ENCODE results near the gene FAM78A.

FAM78A gene

DNA sequence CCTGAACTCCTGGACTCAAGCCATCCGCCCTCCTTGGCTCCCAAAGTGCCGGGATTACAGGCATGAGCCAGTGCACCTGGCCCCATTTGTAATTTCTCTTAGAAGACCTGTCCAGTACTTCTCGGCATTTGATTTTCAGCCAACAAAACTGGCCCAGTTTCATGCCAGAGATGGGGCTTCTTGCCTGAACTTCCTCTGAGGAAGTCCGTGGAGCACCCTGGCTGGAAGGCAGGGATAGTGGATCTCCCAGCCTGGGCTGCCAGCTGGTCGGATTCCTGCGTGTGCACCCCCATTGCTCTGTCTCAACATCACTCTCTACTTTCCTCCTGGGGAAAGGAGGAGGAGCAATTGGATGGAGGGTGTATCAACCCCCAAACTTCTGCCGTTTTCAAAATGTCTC is 39.0 kb downstream of the FAM78A start:
- TF ChIP-seq FOXP2 (optimal IDR thresholded peaks at IDR 0.05; ENCODE audit: borderline replicate concordance, extremely low read depth, extremely low read length, insufficient read depth) (no peak), TAF1 (IDR thresholded peaks at IDR 0.05; ENCODE audit: borderline replicate concordance, insufficient read depth, low read length) (no peak), SIN3A (IDR thresholded peaks at IDR 0.05; ENCODE audit: borderline replicate concordance, insufficient read depth, low read length) (no peak), POLR2AphosphoS5 (IDR thresholded peaks at IDR 0.05; ENCODE audit: low read depth, low read length) (no peak)
- TF ChIP-seq, protein P1, sequence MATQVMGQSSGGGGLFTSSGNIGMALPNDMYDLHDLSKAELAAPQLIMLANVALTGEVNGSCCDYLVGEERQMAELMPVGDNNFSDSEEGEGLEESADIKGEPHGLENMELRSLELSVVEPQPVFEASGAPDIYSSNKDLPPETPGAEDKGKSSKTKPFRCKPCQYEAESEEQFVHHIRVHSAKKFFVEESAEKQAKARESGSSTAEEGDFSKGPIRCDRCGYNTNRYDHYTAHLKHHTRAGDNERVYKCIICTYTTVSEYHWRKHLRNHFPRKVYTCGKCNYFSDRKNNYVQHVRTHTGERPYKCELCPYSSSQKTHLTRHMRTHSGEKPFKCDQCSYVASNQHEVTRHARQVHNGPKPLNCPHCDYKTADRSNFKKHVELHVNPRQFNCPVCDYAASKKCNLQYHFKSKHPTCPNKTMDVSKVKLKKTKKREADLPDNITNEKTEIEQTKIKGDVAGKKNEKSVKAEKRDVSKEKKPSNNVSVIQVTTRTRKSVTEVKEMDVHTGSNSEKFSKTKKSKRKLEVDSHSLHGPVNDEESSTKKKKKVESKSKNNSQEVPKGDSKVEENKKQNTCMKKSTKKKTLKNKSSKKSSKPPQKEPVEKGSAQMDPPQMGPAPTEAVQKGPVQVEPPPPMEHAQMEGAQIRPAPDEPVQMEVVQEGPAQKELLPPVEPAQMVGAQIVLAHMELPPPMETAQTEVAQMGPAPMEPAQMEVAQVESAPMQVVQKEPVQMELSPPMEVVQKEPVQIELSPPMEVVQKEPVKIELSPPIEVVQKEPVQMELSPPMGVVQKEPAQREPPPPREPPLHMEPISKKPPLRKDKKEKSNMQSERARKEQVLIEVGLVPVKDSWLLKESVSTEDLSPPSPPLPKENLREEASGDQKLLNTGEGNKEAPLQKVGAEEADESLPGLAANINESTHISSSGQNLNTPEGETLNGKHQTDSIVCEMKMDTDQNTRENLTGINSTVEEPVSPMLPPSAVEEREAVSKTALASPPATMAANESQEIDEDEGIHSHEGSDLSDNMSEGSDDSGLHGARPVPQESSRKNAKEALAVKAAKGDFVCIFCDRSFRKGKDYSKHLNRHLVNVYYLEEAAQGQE (IDR thresholded peaks at IDR 0.05; ENCODE audit: insufficient read depth in 1 of 2, low read depth in 2 of 2, low read length in 2 of 2): no peak

DNA sequence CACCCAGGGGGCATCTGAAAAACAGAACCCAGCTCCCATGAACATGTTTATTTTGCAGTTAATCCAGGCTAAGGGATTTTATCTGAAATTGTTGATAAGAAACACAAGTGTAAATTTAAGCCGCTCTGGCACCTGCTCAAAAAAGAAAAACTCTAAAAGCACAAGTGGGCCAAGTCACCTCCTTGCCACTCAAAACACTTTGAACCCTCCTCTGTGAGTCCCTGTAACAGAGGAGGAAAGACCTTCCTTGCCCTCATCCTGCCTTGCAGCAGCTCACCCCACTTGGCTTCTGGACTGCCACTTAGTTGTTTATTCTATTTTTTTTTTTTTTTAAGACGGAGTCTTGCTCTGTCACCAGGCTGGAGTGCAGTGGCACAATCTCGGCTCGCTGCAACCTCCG is 39.5 kb downstream of the FAM78A start:
- TF ChIP-seq TAF1 (IDR thresholded peaks at IDR 0.05; ENCODE audit: borderline replicate concordance, insufficient read depth, low read length) (no peak), SIN3A (IDR thresholded peaks at IDR 0.05; ENCODE audit: borderline replicate concordance, insufficient read depth, low read length) (no peak), FOXP2 (optimal IDR thresholded peaks at IDR 0.05; ENCODE audit: borderline replicate concordance, extremely low read depth, extremely low read length, insufficient read depth) (no peak), POLR2AphosphoS5 (IDR thresholded peaks at IDR 0.05; ENCODE audit: low read depth, low read length) (no peak)
- TF ChIP-seq, protein P1 (IDR thresholded peaks at IDR 0.05; ENCODE audit: insufficient read depth in 1 of 2, low read depth in 2 of 2, low read length in 2 of 2): no peak

DNA sequence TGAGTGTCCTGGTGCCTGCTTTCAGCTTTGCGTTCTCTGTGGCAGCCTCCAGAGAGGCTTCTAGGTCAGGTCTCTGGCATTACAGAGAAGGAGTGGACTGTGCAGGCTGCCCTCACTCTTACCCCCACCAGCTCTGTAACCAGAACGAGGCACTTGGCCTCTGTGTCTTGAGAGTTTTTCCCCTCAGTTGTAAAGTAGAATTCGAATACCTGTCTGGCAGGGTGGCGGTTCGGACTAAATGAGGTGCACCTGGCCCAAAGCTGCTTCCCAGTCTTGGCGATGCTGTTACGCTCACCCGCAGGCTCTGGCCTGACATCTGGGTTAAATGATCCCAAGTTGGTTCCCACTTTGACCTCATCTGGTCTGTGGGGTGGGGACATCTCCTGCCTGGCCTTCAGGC is 40.1 kb downstream of the FAM78A start:
- TF ChIP-seq, protein P1 (IDR thresholded peaks at IDR 0.05; ENCODE audit: insufficient read depth in 1 of 2, low read depth in 2 of 2, low read length in 2 of 2): no peak
- no peak for TF ChIP-seq FOXP2 (optimal IDR thresholded peaks at IDR 0.05; ENCODE audit: borderline replicate concordance, extremely low read depth, extremely low read length, insufficient read depth)
- TF ChIP-seq SIN3A (IDR thresholded peaks at IDR 0.05; ENCODE audit: borderline replicate concordance, insufficient read depth, low read length): no peak

DNA sequence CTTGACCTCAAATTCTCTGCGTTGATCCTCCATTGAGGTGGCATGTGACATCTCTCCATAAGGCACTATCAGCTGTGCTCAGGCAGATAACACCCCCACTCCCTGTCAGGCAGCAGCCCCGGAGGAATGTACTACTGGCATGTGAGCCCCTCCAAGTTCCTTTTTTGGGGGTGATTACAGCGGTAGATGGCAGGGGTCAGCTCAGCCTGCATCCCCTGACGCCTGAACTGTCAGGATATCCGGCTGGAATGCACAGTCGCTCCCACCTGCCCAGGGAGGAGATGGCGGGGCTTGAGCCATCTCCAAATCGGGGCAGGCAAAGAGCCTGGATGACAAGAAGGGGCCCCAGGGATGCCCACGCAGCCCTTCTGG is 40.8 kb downstream of the FAM78A start:
- TF ChIP-seq TAF1 (IDR thresholded peaks at IDR 0.05; ENCODE audit: borderline replicate concordance, insufficient read depth, low read length) (no peak), FOXP2 (optimal IDR thresholded peaks at IDR 0.05; ENCODE audit: borderline replicate concordance, extremely low read depth, extremely low read length, insufficient read depth) (no peak), POLR2AphosphoS5 (IDR thresholded peaks at IDR 0.05; ENCODE audit: low read depth, low read length) (no peak), SIN3A (IDR thresholded peaks at IDR 0.05; ENCODE audit: borderline replicate concordance, insufficient read depth, low read length) (no peak)
- TF ChIP-seq, protein P1 (IDR thresholded peaks at IDR 0.05; ENCODE audit: insufficient read depth in 1 of 2, low read depth in 2 of 2, low read length in 2 of 2): no peak

DNA sequence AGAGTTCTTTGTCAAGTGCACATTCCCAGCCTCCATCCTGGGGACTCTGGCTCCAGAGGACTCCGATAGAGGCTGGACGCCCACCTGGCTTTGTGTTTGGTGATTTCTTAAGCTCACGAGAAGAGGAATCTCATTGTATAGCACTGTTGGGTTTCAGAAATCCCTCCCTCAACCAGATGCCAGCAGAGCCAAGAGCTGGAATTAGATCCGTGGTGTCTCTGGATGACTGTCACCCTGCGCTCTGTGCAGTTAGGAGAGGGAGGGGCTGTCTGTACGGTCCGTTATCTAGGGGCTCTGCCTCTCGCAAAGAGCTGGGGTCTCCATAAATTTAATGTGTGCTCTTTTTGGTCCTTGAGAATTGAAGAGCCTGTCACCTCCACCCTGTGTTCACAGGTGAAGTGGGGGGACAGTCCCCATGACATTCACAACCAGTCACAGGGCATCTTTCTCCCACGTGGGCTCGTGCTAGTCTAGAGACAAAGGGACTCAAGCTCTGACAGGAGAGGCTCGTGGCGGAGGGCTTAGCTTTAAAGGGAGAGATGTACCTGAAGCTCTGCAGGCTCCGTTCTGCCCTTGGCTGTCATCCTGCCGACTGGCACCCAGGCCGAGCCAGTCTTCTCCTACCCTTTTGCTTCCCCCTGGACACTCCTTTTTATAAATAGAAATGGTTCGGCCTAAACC is 41.4 kb downstream of the FAM78A start:
- TF ChIP-seq, protein P1 (IDR thresholded peaks at IDR 0.05; ENCODE audit: insufficient read depth in 1 of 2, low read depth in 2 of 2, low read length in 2 of 2): no peak
- TF ChIP-seq TAF1 (IDR thresholded peaks at IDR 0.05; ENCODE audit: borderline replicate concordance, insufficient read depth, low read length): no peak
- no peak for TF ChIP-seq POLR2AphosphoS5 (IDR thresholded peaks at IDR 0.05; ENCODE audit: low read depth, low read length)
- no peak for TF ChIP-seq FOXP2 (optimal IDR thresholded peaks at IDR 0.05; ENCODE audit: borderline replicate concordance, extremely low read depth, extremely low read length, insufficient read depth)
- TF ChIP-seq SIN3A (IDR thresholded peaks at IDR 0.05; ENCODE audit: borderline replicate concordance, insufficient read depth, low read length): no peak

Measured in PFSK-1 (cell line).